Small intestine (tissue), 7 donors: ENCODE data around the gene PSMB8. TPM values are rescaled to one million over a fixed set of nuclear protein-coding genes. Genes with fewer than 3 reads are reported as not detected.
A peak's percentile ranks its signal among the peaks of the same experiment; 100 is the strongest.

Experiments
- DNase-seq, 2 donors: peaks; one replicate each; pipeline versions ENCODE4 v3.0.0 to v3.0.0-alpha.2; 2013
- FAIRE-seq: peaks from 2 replicates; lab custom pipeline; 2012; peaks lifted over from hg19 to GRCh38; lab: Jason Lieb, UNC
- H3K27ac ChIP-seq, 3 donors: one replicate each; pipeline ENCODE4 v1.5.1; 2013; ENCODE audit warnings: low read length in 2 of 3, mild to moderate bottlenecking in 2 of 3, control low read depth in 1 of 3, inconsistent platforms in 1 of 3, low read depth in 1 of 3, moderate library complexity in 1 of 3
- H3K27me3 ChIP-seq, 3 donors: one replicate each; pipeline ENCODE4 v1.6.1; 2013; ENCODE audit warnings: low read length in 3 of 3, inconsistent platforms in 1 of 3; ENCODE audit not compliant: control insufficient read depth in 3 of 3, insufficient read depth in 3 of 3
- H3K36me3 ChIP-seq, 3 donors: one replicate each; pipeline ENCODE4 v1.6.1; 2013; ENCODE audit warnings: low read length in 3 of 3, inconsistent platforms in 1 of 3, low read depth in 1 of 3, mild to moderate bottlenecking in 1 of 3, moderate library complexity in 1 of 3; ENCODE audit not compliant: control insufficient read depth in 3 of 3, insufficient read depth in 2 of 3
- H3K4me1 ChIP-seq, 3 donors: one replicate each; pipeline ENCODE4 v1.6.1; 2013; ENCODE audit warnings: low read length in 2 of 3, inconsistent platforms in 1 of 3, low read depth in 1 of 3, mild to moderate bottlenecking in 1 of 3, moderate library complexity in 1 of 3; ENCODE audit not compliant: control insufficient read depth in 3 of 3, insufficient read depth in 2 of 3
- H3K4me3 ChIP-seq, 3 donors: one replicate each; pipeline ENCODE4 v1.5.1; 2013; ENCODE audit warnings: low read length in 3 of 3, control low read depth in 1 of 3, inconsistent platforms in 1 of 3, low read depth in 1 of 3, mild to moderate bottlenecking in 1 of 3, moderate library complexity in 1 of 3
- H3K9me3 ChIP-seq, 2 donors: one replicate each; pipeline ENCODE4 v1.6.1; 2013; ENCODE audit warnings: low read depth in 1 of 2, low read length in 1 of 2; ENCODE audit not compliant: control insufficient read depth in 2 of 2, insufficient read depth in 1 of 2
- WGBS, 3 donors: extraction: QIAGEN DNeasy Blood & Tissue Kit; methylation state at CpG; one replicate each; pipeline ENCODE4 v1.1.7; 2013; 5-methylcytosine and 5-hydroxymethylcytosine counted together
- polyA plus RNA-seq, 4 donors: library from polyadenylated mRNA; stranded (reverse) in 3 of 4; unstranded in 1 of 4; fragments of 200-250 nt in 3 of 4; fragments of 120-200 nt in 1 of 4; gene quantifications; one replicate each; pipeline versions ENCODE4 v1.2.1 to v1.2.3, GENCODE V29; 2013
- donor health status: healthy with polysubstance abuse.
- donor health status: control.
- donor health status: control.
- donor health status: Bipolar disorder and iron deficiency.
- donor health status: healthy.

PSMB8 gene
- polyA plus RNA-seq, 4 donors: 48.0 to 329 (median 293) TPM

- no peaks in the 10 kb centered on the region for H3K36me3 ChIP-seq
- H3K4me1 ChIP-seq: no peaks in the 10 kb centered on the region
- WGBS, 3 donors: 8 to 11% (median 9%) methylated on average over 30 of the region's 30 CpGs
- no peak for FAIRE-seq
- H3K27me3 ChIP-seq: peaks cover 0 to 41% (median 8%) of the 10 kb centered on the region in 3 donors
- H3K9me3 ChIP-seq: peaks cover 0 to 5% of the 10 kb centered on the region in 2 donors
- no peak overlapping the region for H3K27ac ChIP-seq
- H3K4me3 ChIP-seq: no peak overlapping the region
- DNase-seq: peak; percentile 61 to 79
Observed at GRCh38 chr6:32796848-32797776, 46.7 kb downstream of the PSMB8 start.

DNA sequence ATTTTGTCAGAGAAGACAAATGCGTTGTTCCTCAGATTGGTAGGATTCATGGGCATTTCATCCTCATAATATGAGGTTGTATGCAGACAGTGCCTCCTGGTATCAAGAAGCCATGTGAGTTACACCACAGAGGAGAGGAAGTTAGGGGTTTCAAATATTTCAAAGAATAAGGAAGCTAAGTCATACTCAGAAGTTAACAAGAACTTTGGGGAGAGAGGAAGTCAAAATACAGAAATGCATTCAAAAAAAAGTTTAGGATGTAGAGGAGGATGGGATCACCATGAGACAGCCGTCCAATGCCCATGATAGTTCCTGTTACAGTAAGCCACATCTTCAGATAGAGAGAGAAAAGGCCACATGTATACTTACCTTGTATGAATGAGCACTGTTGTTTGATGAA is 49.3 kb downstream of the PSMB8 start:
- FAIRE-seq: no peak
- DNase-seq: no peak
- 44 to 81% (median 68%) methylated on average over 2 of the region's 2 CpGs for WGBS, 3 donors
- H3K36me3 ChIP-seq: no peaks in the 10 kb centered on the region
- H3K27ac ChIP-seq: no peak overlapping the region
- no peaks in the 10 kb centered on the region for H3K4me1 ChIP-seq
- H3K27me3 ChIP-seq: peaks cover 0 to 43% (median 9%) of the 10 kb centered on the region in 3 donors
- H3K4me3 ChIP-seq: no peak overlapping the region
- peaks cover 0 to 5% of the 10 kb centered on the region in 2 donors for H3K9me3 ChIP-seq

DNA sequence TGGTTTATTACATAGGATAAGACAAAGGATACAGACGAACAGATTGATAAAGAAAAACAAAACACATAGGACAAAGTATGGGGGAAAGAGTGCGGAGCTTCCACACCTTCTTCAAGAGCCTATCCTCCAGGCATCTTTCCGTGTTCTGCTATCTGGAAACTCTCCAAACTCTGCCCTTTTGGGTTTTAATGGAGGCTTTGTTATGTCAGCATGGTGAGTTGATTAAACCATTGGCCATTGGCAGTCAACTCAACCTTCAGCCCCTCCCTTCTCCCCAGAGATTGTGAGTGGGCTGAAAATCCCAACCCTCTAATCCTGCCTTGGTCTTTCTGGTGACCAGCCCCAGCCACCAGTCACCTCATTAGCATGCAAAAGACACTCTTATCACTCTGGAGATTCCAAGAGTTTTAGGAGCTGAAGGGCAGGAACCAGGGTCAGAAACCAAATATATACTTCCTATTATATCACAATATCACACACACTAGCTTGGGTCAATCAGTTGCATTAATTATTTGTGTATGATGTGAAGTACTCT is 50.9 kb downstream of the PSMB8 start:
- Histone ChIP-seq H3K27me3 (peaks cover 0 to 36% (median 7%) of the 10 kb centered on the region in 3 donors), H3K9me3 (no peaks in the 10 kb centered on the region), H3K4me3 (no peak overlapping the region), H3K27ac (no peak overlapping the region), H3K4me1 (no peaks in the 10 kb centered on the region), H3K36me3 (no peaks in the 10 kb centered on the region)
- DNase-seq (no peak), FAIRE-seq (no peak)
- WGBS, 3 donors: 55 to 70% (median 64%) methylated on average over 3 of the region's 3 CpGs

Other genes starting within 250 kb of the PSMB8 start
- 10 to 100 TPM in 3 of 4 donors, 1 to 10 TPM in 1; 6.5 to 54.9 (median 31.5) TPM for gene HLA-DQA1, start 206.6 kb downstream of the PSMB8 start, polyA plus RNA-seq
- 100 to 1,000 TPM in 1 of 4 donors, 10 to 100 TPM in 3; 23.5 to 181 (median 85.8) TPM for gene HLA-DQB1, start 177.4 kb downstream of the PSMB8 start, polyA plus RNA-seq
- gene HLA-DQA2, start 102.7 kb downstream of the PSMB8 start, polyA plus RNA-seq: 1 to 10 TPM in 1 of 4 donors, under 1 TPM in 1, not detected in 2; 0.09 to 2.0 TPM
- gene HLA-DQB2, start 80.5 kb downstream of the PSMB8 start, polyA plus RNA-seq: 1 to 10 TPM in 1 of 4 donors, under 1 TPM in 1, not detected in 2; 0.09 to 2.7 TPM
- gene HLA-DOB, start 27.0 kb downstream of the PSMB8 start, polyA plus RNA-seq: 1 to 10 TPM in 2 of 4 donors, under 1 TPM in 1, not detected in 1; 0.74 to 4.6 (median 2.7) TPM
- gene TAP2, start 5.3 kb downstream of the PSMB8 start, polyA plus RNA-seq: 10 to 100 TPM; 12.9 to 51.5 (median 20.8) TPM
- 100 to 1,000 TPM in 2 of 4 donors, 10 to 100 TPM in 2; 20.2 to 157 (median 92.1) TPM for gene TAP1, start 9.7 kb upstream of the PSMB8 start, polyA plus RNA-seq
- 100 to 1,000 TPM in 3 of 4 donors, 10 to 100 TPM in 1; 21.4 to 224 (median 211) TPM for gene PSMB9, start 10.1 kb upstream of the PSMB8 start, polyA plus RNA-seq
- gene HLA-DMB, start 97.0 kb upstream of the PSMB8 start, polyA plus RNA-seq: 10 to 100 TPM; 22.8 to 60.5 (median 29.8) TPM
- gene HLA-DMA, start 109.0 kb upstream of the PSMB8 start, polyA plus RNA-seq: 100 to 1,000 TPM in 1 of 4 donors, 10 to 100 TPM in 3; 24.5 to 111 (median 68.5) TPM
- 100 to 1,000 TPM in 1 of 4 donors, 10 to 100 TPM in 3; 76.2 to 201 (median 90.6) TPM for gene BRD2, start 124.5 kb upstream of the PSMB8 start, polyA plus RNA-seq
- gene HLA-DOA, start 165.5 kb upstream of the PSMB8 start, polyA plus RNA-seq: 1 to 10 TPM in 2 of 4 donors, under 1 TPM in 2; 0.22 to 7.2 (median 3.3) TPM
- 100 to 1,000 TPM in 1 of 4 donors, 10 to 100 TPM in 2, 1 to 10 TPM in 1; 9.4 to 179 (median 59.4) TPM for gene HLA-DPA1, start 229.6 kb upstream of the PSMB8 start, polyA plus RNA-seq
- 100 to 1,000 TPM in 1 of 4 donors, 10 to 100 TPM in 3; 14.3 to 150 (median 74.4) TPM for gene HLA-DPB1, start 231.9 kb upstream of the PSMB8 start, polyA plus RNA-seq